Hepatocyte (in vitro differentiated cells): ENCODE measurements around the gene MYO1A.

ENCODE experiments used
- CTCF ChIP-seq: fragments of 200-600 bp; sonication (generic); IDR thresholded peaks from 2 replicates; pipeline ENCODE4 v1.5.1; 2016; ENCODE audit warnings: antibody characterized with exemption, mild to moderate bottlenecking; ENCODE audit not compliant: poor library complexity
- EZH2 ChIP-seq: fragments of 200-600 bp; sonication (generic); IDR thresholded peaks from 2 replicates; pipeline ENCODE4 v1.6.1; 2016; ENCODE audit warnings: antibody characterized with exemption, mild to moderate bottlenecking, borderline replicate concordance
- EZH2phosphoT487 ChIP-seq: fragments of 200-600 bp; sonication (generic); IDR thresholded peaks from one replicate; pipeline ENCODE4 v1.6.1; 2018; ENCODE audit warnings: antibody characterized with exemption, mild to moderate bottlenecking, low read depth, moderate library complexity; ENCODE audit not compliant: unreplicated experiment, severe bottlenecking

GRCh38 chr12:56996793-56997545, 53.0 kb downstream of the MYO1A start:
- TF ChIP-seq CTCF (no peak), EZH2phosphoT487 (no peak), EZH2 (no peak)
